ENCODE data around the gene FRMD1. TPM values are rescaled to one million over a fixed set of nuclear protein-coding genes. Genes with fewer than 3 reads are reported as not detected.

Gene FRMD1
- polyA plus RNA-seq, 1 experiment: not detected

- no peak for TF ChIP-seq CTCF (IDR thresholded peaks at IDR 0.05; ENCODE audit: insufficient read depth, low read depth, low read length)
- ChIA-PET CTCF (no interaction called here), POLR2A (interaction anchor here (0.6 kb wide), 1 partner anchor 235 kb away, joined by 3 read pairs; no protein-coding TSS in a partner anchor)
- DNase-seq (ENCODE audit: low read depth): no peak
- H3K36me3 ChIP-seq (ENCODE audit: control insufficient read depth, insufficient read depth, low read length): no peaks in the 10 kb centered on the region
- H3K27me3 ChIP-seq (ENCODE audit: control insufficient read depth, insufficient read depth, low read length): no peaks in the 10 kb centered on the region
- H3K4me3 ChIP-seq (ENCODE audit: low read depth, low read length): no peak overlapping the region
Observed at GRCh38 chr6:168053086-168053956, 25.7 kb downstream of the FRMD1 start.

DNA sequence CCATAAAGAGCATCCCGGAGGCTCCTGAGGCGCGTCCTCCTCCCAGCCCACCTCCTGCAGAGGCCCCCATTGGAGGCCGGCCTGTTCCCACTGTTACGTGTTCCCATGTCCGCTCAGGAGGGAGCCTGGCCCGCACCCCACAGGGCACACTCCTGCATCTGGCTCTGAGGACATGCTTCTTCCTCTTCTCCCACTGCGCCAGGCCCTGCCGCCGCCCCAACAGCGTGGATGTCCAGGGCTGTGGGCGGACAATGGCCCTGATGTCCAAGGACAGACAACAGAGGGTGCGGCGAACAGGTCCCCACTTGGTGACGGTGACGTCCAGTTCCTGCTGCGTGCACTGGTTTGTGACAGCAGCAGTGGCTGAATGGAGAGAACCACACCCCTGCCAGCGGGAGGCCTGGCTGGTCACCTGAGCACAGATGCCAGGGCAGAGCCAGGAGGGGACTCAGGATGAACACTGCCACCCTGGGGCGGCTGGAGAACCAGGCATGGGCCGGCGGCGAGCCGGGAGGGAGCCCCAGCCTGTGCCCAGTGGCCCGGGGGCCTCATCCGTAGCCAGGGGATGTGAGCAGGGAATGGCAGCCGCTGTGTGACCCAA is 26.6 kb downstream of the FRMD1 start:
- no peak overlapping the region for H3K4me3 ChIP-seq (ENCODE audit: low read depth, low read length)
- CTCF ChIA-PET: no interaction called here
- DNase-seq (ENCODE audit: low read depth): no peak
- TF ChIP-seq CTCF (IDR thresholded peaks at IDR 0.05; ENCODE audit: insufficient read depth, low read depth, low read length): no peak
- no peaks in the 10 kb centered on the region for H3K27me3 ChIP-seq (ENCODE audit: control insufficient read depth, insufficient read depth, low read length)
- POLR2A ChIA-PET: no interaction called here
- H3K36me3 ChIP-seq (ENCODE audit: control insufficient read depth, insufficient read depth, low read length): no peaks in the 10 kb centered on the region

GRCh38 chr6:168051648-168052047 is 27.4 kb downstream of the FRMD1 start:
- Histone ChIP-seq H3K27me3 (ENCODE audit: control insufficient read depth, insufficient read depth, low read length) (no peaks in the 10 kb centered on the region), H3K36me3 (ENCODE audit: control insufficient read depth, insufficient read depth, low read length) (no peaks in the 10 kb centered on the region), H3K4me3 (ENCODE audit: low read depth, low read length) (no peak overlapping the region)
- POLR2A ChIA-PET: no interaction called here
- CTCF ChIA-PET: no interaction called here
- TF ChIP-seq CTCF (IDR thresholded peaks at IDR 0.05; ENCODE audit: insufficient read depth, low read depth, low read length): no peak
- no peak for DNase-seq (ENCODE audit: low read depth)

- peak; percentile 27; the same call in 1 of the 2 replicates for TF ChIP-seq CTCF (IDR thresholded peaks at IDR 0.05; ENCODE audit: insufficient read depth, low read depth, low read length)
- no peaks in the 10 kb centered on the region for H3K27me3 ChIP-seq (ENCODE audit: control insufficient read depth, insufficient read depth, low read length)
- no peak for DNase-seq (ENCODE audit: low read depth)
- no peaks in the 10 kb centered on the region for H3K36me3 ChIP-seq (ENCODE audit: control insufficient read depth, insufficient read depth, low read length)
- ChIA-PET CTCF (no interaction called here), POLR2A (no interaction called here)
- no peak overlapping the region for H3K4me3 ChIP-seq (ENCODE audit: low read depth, low read length)
Observed at GRCh38 chr6:168050881-168051586, 28.0 kb downstream of the FRMD1 start.

GRCh38 chr6:168050225-168050880 is 28.7 kb downstream of the FRMD1 start:
- H3K36me3 ChIP-seq (ENCODE audit: control insufficient read depth, insufficient read depth, low read length): no peaks in the 10 kb centered on the region
- POLR2A ChIA-PET: no interaction called here
- no peak for DNase-seq (ENCODE audit: low read depth)
- CTCF ChIA-PET: no interaction called here
- TF ChIP-seq CTCF (IDR thresholded peaks at IDR 0.05; ENCODE audit: insufficient read depth, low read depth, low read length): no peak
- no peak overlapping the region for H3K4me3 ChIP-seq (ENCODE audit: low read depth, low read length)
- H3K27me3 ChIP-seq (ENCODE audit: control insufficient read depth, insufficient read depth, low read length): no peaks in the 10 kb centered on the region

Data from BJ (cell line).